Femur (tissue), 1 donor: Measurements from ENCODE around the gene INO80.

ENCODE experiments used
- DNase-seq: peaks from one replicate; pipeline ENCODE4 v3.0.0-alpha.2; 2017

INO80 gene

DNA sequence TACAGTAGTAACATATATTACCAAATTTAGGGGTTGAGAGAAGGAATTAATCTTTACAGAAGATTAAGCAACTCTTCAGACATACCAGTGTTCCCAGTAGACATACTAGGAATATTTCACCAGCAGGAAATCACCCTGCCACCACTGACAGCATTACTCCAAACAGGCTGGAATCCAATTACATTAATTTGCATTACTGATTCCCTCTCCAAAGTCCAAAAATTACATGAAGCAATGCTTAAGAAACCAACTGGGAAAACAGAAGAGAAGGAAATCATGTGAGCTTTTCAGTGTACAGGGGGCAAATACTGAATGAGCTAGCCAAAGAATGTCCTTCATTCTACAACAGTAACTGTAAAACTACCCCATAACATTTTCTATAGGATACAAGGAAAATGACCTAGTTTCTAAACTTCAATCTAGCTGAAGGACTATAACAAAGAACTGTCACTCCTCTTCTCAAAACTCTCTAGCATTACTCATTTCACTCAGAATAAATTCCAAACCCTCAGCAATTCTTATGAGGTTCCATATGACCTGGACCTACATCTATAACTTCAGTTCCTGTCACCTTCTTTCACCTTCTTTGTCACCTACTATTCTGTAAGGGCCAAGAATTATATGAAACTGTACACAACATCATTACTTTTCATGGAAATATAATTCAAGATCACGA lies 72.7 kb downstream of the INO80 start:
- no peak for DNase-seq

- DNase-seq, result no peak
Measured at GRCh38 chr15:41042851-41043250, 73.2 kb downstream of the INO80 start.

DNA sequence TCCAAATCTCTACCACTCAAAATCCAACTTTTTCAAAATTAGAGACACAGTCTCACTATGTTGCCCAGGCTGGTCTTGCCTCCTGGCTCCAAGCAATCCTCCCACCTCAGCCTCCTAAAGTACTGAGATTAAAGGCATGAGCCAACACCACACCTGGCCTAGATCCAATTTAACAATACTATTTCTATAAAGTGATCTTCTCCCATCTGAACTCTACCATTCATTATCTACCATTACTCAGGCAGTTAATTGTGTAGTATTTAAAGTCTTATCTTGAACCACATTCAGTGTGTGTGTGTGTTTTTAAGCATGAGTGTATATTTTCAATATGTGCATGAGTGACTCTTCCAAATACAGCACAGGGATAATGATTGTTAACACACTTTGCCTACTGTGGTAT lies 77.0 kb downstream of the INO80 start:
- DNase-seq, result no peak

DNA sequence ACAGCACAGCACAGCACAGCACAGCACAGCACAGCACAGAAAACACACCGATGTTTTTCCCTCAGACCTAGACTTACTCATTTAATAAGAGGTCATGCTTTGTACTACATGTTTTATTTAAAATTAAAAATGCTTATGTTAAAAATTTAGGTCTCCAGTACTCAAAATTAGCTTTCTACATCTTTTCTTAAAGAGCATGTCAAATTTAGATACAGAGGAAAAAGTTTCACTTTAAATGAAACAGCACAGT lies 84.1 kb downstream of the INO80 start:
- no peak for DNase-seq

- no peak for DNase-seq
Measured at GRCh38 chr15:41031232-41032078, 84.6 kb downstream of the INO80 start.

GRCh38 chr15:41028853-41029252 lies 87.2 kb downstream of the INO80 start:
- no peak for DNase-seq

GRCh38 chr15:41025393-41025792 lies 90.7 kb downstream of the INO80 start:
- no peak for DNase-seq

GRCh38 chr15:41024885-41025284 lies 91.2 kb downstream of the INO80 start:
- DNase-seq, result no peak

DNA sequence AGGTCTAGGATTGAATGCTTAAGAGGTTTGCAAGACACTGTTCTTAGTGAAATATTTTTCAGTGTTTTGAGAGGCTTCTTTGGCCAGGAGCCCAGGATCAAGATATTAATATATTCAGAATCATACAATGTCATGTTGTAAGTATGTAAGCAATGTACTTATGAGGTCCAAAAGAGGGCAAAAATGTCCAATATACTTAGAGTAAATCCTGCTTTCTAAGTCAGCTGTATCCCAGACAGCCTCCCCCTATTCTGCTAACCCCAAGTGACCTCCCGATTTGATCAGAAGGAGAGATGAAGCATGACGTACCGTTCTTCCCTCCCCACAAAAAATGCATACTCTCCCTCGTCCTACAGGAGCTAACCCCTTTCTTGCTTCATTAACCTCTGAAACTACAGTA lies 91.9 kb downstream of the INO80 start:
- peak; percentile 33 for DNase-seq

- peak; percentile 70 for DNase-seq
Measured at GRCh38 chr15:41022487-41023090, 93.5 kb downstream of the INO80 start.

GRCh38 chr15:41020829-41021228 lies 95.3 kb downstream of the INO80 start:
- DNase-seq, result no peak

DNA sequence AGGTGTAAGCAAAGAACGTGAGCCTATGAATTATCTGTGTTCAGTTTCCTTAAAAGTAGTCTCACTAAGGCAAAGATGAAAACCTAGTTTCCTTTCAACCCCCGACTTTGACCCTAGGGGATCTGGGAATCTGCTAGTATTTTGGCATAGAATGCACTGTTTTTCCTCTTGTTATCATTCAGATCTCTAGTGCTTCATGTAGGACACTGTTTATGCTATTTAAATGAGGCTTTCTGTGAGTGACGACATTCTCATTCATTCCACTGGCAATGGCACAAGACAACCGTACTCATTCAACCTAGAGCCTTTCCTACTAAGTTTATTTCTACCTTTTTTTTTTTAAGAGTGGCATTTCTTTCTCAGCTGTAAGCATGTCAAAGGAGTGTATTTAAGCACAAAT lies 95.8 kb downstream of the INO80 start:
- no peak for DNase-seq

GRCh38 chr15:41019174-41019573 lies 96.9 kb downstream of the INO80 start:
- DNase-seq, result no peak

- DNase-seq, result no peak
Measured at GRCh38 chr15:41018534-41018933, 97.5 kb downstream of the INO80 start.

DNA sequence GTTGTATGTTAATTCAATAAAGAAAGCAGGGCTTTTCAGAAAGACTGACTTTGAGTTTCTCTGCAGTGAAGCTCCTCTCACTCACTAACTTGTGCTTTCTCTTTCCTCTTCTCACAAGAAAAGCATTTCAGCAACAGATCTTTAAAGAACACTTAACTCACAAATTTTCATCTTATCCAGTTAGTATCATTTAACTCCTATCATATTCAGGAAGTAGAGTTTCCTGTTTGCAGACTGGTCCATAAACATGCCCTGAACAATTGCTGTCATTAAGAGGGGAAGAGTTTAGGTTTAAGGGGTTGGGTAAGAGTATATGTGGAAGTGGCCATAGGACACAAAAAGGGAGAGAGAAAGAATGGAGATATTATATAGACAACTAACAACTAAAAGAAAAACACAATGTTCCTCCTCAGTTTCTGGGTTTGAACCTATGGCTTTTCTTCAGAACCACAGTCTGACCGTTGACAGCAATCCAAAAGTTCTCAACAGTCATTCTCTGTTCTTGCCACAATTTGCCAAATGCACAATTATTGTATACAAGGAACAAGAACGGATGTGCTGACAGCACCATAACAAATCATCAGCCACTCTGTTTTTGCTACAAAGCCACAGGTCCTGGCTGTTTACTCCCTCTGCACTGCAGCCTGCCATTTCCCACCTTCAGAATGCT lies 98.9 kb downstream of the INO80 start:
- DNase-seq, result no peak

- DNase-seq, result no peak
Measured at GRCh38 chr15:41013691-41014414, 102.2 kb downstream of the INO80 start.

- no peak for DNase-seq
Measured at GRCh38 chr15:41011055-41011815, 104.8 kb downstream of the INO80 start.

DNA sequence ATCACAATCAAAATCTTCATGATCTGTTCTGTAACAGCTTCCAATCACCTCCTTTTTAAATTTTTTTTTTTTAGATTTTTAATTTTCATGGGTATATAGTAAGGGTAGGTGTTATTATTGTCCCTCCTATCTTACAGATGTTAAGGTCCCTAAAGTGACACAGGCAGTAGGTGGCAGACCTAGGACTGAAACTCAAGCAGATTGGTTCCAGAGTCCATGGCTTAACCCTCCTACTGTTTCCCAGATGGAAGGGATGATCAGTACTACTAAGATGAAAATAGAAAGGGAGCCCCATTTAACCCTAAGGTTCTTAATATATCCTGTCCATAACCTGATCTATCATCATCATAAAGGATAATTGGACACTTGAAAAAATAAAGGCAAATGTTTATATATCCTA lies 105.7 kb downstream of the INO80 start:
- DNase-seq, result no peak

- no peak for DNase-seq
Measured at GRCh38 chr15:41006479-41006878, 109.6 kb downstream of the INO80 start.

DNA sequence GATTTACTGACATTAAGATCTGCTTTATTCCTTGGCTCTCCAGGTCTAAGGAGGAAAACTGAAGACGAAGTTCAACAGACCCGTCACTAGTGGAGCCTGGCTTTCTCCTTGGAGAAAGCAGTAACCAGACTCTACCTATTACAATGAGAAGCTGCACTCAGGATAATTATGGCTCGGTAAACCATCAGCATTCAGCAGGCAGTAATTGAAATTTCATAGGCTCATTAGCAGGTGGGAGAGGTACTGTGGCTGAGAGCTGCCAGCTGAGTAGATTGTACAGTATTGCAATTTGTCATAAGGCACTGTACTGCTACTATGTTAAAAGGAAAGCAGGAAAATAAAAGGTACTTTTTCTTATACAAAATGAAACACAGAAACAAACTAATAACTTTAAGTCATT lies 111.6 kb downstream of the INO80 start:
- no peak for DNase-seq

DNA sequence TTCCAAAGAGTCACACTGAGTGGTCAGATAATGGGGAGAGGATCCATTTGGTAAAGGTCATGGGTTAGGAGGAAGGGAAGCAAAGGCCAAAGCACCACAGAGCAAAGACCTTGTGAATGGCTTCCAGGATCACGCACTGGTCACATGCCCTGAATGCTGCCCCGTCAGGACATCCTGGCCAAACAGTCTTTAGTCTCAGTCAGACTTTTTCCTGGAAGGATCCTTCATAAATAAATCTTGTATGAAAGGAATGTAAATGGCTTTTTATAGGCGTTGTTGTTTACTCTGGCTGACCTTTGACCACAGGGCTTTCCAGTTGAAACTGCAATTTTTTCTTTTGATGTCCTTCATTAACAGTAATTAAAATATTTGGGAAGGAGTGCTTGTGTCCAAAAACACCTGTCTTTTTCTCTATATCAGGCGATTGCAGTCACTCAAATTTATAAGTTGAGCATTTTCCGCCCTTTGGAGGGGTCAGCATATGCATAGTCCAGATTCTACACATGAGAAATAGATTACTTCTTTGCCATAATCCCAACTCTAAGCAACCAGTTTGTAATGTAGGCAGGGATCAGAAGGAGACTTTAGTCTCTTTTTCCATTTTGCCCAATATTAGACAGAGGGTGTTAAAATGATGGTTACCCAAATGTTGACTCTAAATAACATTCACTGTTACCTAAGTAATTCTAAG lies 114.4 kb downstream of the INO80 start:
- DNase-seq, result no peak

- DNase-seq, result no peak
Measured at GRCh38 chr15:40999190-40999589, 116.9 kb downstream of the INO80 start.
